Lung microvascular endothelial cell (primary cell): ENCODE measurements around the gene ZBP1. TPM values are rescaled to one million over a fixed set of nuclear protein-coding genes. Genes with fewer than 3 reads are reported as not detected.

ENCODE experiments used
- DNase-seq, 2 donors: peaks; one replicate each; pipeline versions ENCODE4 v3.0.0 to v3.0.0-alpha.2; 2010; ENCODE audit warnings: low read depth in 2 of 2
- total RNA-seq: library from RNA; depleted of rRNA; stranded (reverse); fragments of >200 nt; gene quantifications from 2 replicates; pipeline ENCODE4 v1.2.1, GENCODE V29; 2014

Gene ZBP1
- total RNA-seq = not detected in 2 replicates

GRCh38 chr20:57620274-57620990 lies at the start of gene ZBP1:
Gene ZBP1 (minus strand): TSS chr20:57620426. CDS start chr20:57620295, 131 bp downstream.
- DNase-seq = no peak

GRCh38 chr20:57669632-57670031 lies 49.4 kb upstream of the ZBP1 start:
- DNase-seq = no peak

GRCh38 chr20:57667924-57668782 lies 47.9 kb upstream of the ZBP1 start:
- no peak for DNase-seq

- no peak for DNase-seq
These were observed 47.2 kb upstream of the ZBP1 start for GRCh38 chr20:57667388-57667787.

GRCh38 chr20:57666834-57667157 lies 46.6 kb upstream of the ZBP1 start:
- no peak for DNase-seq

GRCh38 chr20:57666106-57666833 lies 46.0 kb upstream of the ZBP1 start:
- DNase-seq = no peak

GRCh38 chr20:57665589-57665971 lies 45.4 kb upstream of the ZBP1 start:
- DNase-seq = no peak

- DNase-seq = no peak
These were observed 44.8 kb upstream of the ZBP1 start for GRCh38 chr20:57664924-57665588.

- DNase-seq = no peak
These were observed 44.2 kb upstream of the ZBP1 start for GRCh38 chr20:57664476-57664875.

- no peak for DNase-seq
These were observed 43.6 kb upstream of the ZBP1 start for GRCh38 chr20:57663681-57664451.

GRCh38 chr20:57663241-57663640 lies 43.0 kb upstream of the ZBP1 start:
- DNase-seq = no peak

- DNase-seq = no peak
These were observed 42.4 kb upstream of the ZBP1 start for GRCh38 chr20:57662456-57663240.

GRCh38 chr20:57661746-57662455 lies 41.7 kb upstream of the ZBP1 start:
- no peak for DNase-seq

- no peak for DNase-seq
These were observed 40.9 kb upstream of the ZBP1 start for GRCh38 chr20:57660922-57661745.

- no peak for DNase-seq
These were observed 40.1 kb upstream of the ZBP1 start for GRCh38 chr20:57660181-57660921.

- no peak for DNase-seq
These were observed 39.4 kb upstream of the ZBP1 start for GRCh38 chr20:57659517-57660180.

GRCh38 chr20:57658833-57659516 lies 38.7 kb upstream of the ZBP1 start:
- DNase-seq = no peak
